Rectal smooth muscle tissue (tissue), 1 donor: ENCODE results near the gene EMC8.

Source experiments
- H3K27ac ChIP-seq: one replicate; pipeline ENCODE4 v1.7.0; 2013; ENCODE audit warnings: low read depth, low read length, inconsistent platforms
- H3K27me3 ChIP-seq: one replicate; pipeline ENCODE4 v1.7.0; 2013; ENCODE audit warnings: low read length; ENCODE audit not compliant: control insufficient read depth, insufficient read depth
- H3K36me3 ChIP-seq: one replicate; pipeline ENCODE4 v1.7.0; 2013; ENCODE audit warnings: low read length; ENCODE audit not compliant: control insufficient read depth, insufficient read depth
- H3K4me1 ChIP-seq: one replicate; pipeline ENCODE4 v1.7.0; 2013; ENCODE audit warnings: low read length; ENCODE audit not compliant: control insufficient read depth, insufficient read depth
- H3K4me3 ChIP-seq: one replicate; pipeline ENCODE4 v1.7.0; 2013; ENCODE audit warnings: low read length
- H3K9ac ChIP-seq: one replicate; pipeline ENCODE4 v1.7.0; 2013; ENCODE audit warnings: low read length

Gene EMC8

GRCh38 chr16:85735225-85735635 lies 64.1 kb downstream of the EMC8 start:
- H3K4me1 ChIP-seq, result no peaks in the 10 kb centered on the region

GRCh38 chr16:85734311-85735017 lies 64.9 kb downstream of the EMC8 start:
- Histone ChIP-seq H3K27ac (no peak overlapping the region), H3K27me3 (no peaks in the 10 kb centered on the region), H3K36me3 (no peaks in the 10 kb centered on the region), H3K4me1 (no peaks in the 10 kb centered on the region), H3K4me3 (no peak overlapping the region), H3K9ac (no peak overlapping the region)

More at GRCh38 chr16:85735225-85735635, 64.1 kb downstream of the EMC8 start:
- H3K4me3 ChIP-seq, result no peak overlapping the region
- H3K27ac ChIP-seq, result no peak overlapping the region
- H3K9ac ChIP-seq, result no peak overlapping the region
- H3K27me3 ChIP-seq, result no peaks in the 10 kb centered on the region
- H3K36me3 ChIP-seq, result no peaks in the 10 kb centered on the region

- Histone ChIP-seq H3K27ac (no peak overlapping the region), H3K27me3 (no peaks in the 10 kb centered on the region), H3K36me3 (no peaks in the 10 kb centered on the region), H3K4me3 (no peak overlapping the region), H3K9ac (no peak overlapping the region), H3K4me1 (no peaks in the 10 kb centered on the region)
Measured at GRCh38 chr16:85733839-85734170, 65.5 kb downstream of the EMC8 start.

DNA sequence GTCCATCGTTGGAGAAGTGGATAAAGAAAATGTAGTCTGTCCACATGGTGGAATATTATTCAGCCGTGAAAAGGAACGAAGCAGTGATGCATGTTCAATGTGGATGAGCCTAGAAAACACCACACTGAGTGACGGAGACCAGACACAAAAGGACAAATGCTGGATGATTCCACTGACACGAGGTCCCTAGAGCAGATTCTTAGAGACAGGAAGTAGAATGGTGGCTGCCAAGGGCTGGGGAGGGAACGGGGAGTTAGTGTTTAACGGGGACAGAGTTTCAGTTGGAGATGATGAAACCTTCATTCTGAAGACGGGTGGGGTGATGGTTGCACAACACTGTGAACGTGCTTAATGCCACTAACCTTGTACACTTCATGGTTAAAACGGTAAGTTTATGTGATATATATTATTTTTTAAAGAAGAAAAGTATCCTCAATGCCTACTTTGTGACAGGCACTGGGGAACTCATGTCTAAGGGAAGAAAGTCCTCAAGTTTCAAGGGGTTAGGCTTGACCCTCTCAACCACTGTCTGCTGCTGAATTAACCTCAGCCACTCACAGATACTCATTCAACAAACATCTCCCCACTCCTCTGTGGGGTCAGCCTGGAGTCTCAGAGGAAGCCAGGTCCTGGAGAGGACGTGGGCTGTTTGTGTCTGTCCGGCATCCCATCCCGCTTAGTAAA lies 66.0 kb downstream of the EMC8 start:
- H3K36me3 ChIP-seq, result no peaks in the 10 kb centered on the region
- no peaks in the 10 kb centered on the region for H3K4me1 ChIP-seq
- no peaks in the 10 kb centered on the region for H3K27me3 ChIP-seq
- H3K27ac ChIP-seq, result no peak overlapping the region
- no peak overlapping the region for H3K9ac ChIP-seq
- H3K4me3 ChIP-seq, result no peak overlapping the region

DNA sequence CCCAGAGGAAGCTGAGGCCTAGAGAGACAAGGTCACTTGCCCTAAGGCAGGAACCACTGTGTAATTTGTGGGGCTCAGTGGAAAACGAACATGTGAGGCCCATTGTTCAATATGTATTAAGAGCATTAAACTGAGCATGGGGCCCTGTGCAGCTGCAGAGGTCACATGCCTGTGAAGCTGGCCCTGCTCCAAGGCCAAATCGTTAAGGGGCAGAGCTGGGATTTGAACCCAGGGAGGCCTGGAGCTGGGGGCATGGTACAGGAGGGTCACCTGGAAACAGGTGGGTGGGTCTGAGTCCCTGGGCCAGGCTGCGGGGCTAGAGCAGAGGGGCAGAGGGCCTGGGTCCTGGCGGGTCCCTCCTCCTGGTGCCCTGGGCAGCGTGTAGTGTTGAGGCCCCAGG lies 68.2 kb downstream of the EMC8 start:
- no peak overlapping the region for H3K27ac ChIP-seq
- H3K9ac ChIP-seq, result no peak overlapping the region
- H3K27me3 ChIP-seq, result no peaks in the 10 kb centered on the region
- H3K4me1 ChIP-seq, result no peaks in the 10 kb centered on the region
- H3K4me3 ChIP-seq, result no peak overlapping the region
- H3K36me3 ChIP-seq, result no peaks in the 10 kb centered on the region

DNA sequence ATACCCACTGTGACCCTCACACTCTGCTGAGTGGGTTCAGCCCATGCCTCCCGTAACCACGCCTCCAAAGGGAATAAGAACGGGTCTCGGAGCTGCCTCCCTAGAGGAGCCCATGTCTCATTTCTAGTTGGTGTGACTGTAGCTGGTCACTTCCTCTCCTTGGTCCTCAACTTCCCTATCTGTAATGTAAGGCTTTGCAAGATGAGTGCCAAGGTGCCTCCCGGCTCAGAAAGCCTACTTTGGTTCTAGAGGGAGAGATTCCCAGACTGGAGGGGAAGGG lies 69.2 kb downstream of the EMC8 start:
- Histone ChIP-seq H3K27ac (no peak overlapping the region), H3K27me3 (no peaks in the 10 kb centered on the region), H3K4me3 (no peak overlapping the region), H3K4me1 (no peaks in the 10 kb centered on the region), H3K9ac (no peak overlapping the region), H3K36me3 (no peaks in the 10 kb centered on the region)

GRCh38 chr16:85729452-85730185 lies 69.7 kb downstream of the EMC8 start:
- H3K4me1 ChIP-seq, result no peaks in the 10 kb centered on the region
- no peak overlapping the region for H3K9ac ChIP-seq
- no peak overlapping the region for H3K27ac ChIP-seq
- H3K36me3 ChIP-seq, result no peaks in the 10 kb centered on the region
- H3K27me3 ChIP-seq, result no peaks in the 10 kb centered on the region
- H3K4me3 ChIP-seq, result no peak overlapping the region

DNA sequence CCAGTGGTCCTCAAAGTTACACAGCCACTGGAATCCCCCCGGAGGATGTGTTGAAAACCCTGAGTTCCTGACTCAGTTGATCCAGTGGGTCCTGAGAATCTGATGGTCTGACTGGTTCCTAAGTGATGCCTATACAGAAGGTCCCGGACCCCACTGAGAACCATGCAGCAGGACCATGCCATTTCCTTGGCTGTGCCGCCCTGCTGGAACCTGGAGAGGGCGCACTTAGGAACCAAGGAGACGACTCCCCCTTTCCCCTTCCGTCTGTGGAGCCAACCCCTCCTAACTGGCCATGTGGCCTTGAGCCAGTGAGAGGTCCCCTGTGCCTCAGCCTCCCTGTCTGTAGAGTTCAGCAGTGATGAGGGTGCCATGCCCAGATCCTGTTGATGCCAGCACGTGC lies 70.5 kb downstream of the EMC8 start:
- H3K27me3 ChIP-seq, result no peaks in the 10 kb centered on the region
- H3K4me1 ChIP-seq, result no peaks in the 10 kb centered on the region
- no peak overlapping the region for H3K9ac ChIP-seq
- no peak overlapping the region for H3K4me3 ChIP-seq
- H3K36me3 ChIP-seq, result no peaks in the 10 kb centered on the region
- no peak overlapping the region for H3K27ac ChIP-seq
